ENCODE results near the gene ARMH1. TPM values are rescaled to one million over a fixed set of nuclear protein-coding genes. Genes with fewer than 3 reads are reported as not detected.
A peak's percentile ranks its signal among the peaks of the same experiment; 100 is the strongest.

Gene ARMH1
- total RNA-seq, 4 donors from 2014 or later = 0.47 to 2.4 (median 1.2) TPM

DNA sequence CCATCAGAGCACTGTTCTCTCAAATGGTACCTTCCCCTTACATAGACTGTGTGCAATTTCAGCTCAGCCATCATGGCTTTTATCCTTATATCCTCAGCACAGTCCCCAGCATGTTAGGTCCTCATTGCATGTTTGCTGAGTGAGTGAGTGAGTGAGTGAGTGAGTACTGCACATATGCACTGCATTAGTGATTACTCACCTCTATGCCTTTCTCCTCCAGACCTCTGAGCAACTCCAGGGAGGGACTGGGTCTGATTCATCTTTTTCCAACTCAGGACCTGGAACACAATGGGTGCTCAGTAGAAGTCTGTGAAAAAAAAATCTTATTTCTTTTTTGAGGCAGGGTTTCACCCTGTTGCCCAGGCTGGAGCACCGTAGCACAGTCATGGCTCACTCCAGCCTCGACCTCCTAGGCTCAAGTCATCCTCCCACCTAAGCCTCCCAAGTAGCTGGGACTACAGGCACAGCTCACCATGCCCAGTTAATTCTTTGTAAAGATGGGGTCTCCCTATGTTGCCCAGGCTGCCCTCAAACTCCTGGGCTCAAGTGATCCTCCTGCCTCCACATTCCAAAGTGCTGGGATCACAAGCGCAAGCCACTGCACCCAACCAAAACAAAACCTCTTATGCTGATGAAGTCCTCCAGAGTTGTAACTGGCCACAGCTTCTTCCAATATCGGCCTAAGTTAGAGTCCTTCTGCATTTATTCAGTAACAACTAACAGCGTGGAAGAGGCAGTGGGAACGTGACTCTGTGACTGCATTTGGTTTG is 32.8 kb downstream of the ARMH1 start:
- DNase-seq (ENCODE audit: low spot score) = no peak
- TF ChIP-seq, protein P1, sequence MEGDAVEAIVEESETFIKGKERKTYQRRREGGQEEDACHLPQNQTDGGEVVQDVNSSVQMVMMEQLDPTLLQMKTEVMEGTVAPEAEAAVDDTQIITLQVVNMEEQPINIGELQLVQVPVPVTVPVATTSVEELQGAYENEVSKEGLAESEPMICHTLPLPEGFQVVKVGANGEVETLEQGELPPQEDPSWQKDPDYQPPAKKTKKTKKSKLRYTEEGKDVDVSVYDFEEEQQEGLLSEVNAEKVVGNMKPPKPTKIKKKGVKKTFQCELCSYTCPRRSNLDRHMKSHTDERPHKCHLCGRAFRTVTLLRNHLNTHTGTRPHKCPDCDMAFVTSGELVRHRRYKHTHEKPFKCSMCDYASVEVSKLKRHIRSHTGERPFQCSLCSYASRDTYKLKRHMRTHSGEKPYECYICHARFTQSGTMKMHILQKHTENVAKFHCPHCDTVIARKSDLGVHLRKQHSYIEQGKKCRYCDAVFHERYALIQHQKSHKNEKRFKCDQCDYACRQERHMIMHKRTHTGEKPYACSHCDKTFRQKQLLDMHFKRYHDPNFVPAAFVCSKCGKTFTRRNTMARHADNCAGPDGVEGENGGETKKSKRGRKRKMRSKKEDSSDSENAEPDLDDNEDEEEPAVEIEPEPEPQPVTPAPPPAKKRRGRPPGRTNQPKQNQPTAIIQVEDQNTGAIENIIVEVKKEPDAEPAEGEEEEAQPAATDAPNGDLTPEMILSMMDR (IDR thresholded peaks at IDR 0.05) = no peak
- peak; percentile 65 for ATAC-seq (ENCODE audit: low FRiP score)

DNA sequence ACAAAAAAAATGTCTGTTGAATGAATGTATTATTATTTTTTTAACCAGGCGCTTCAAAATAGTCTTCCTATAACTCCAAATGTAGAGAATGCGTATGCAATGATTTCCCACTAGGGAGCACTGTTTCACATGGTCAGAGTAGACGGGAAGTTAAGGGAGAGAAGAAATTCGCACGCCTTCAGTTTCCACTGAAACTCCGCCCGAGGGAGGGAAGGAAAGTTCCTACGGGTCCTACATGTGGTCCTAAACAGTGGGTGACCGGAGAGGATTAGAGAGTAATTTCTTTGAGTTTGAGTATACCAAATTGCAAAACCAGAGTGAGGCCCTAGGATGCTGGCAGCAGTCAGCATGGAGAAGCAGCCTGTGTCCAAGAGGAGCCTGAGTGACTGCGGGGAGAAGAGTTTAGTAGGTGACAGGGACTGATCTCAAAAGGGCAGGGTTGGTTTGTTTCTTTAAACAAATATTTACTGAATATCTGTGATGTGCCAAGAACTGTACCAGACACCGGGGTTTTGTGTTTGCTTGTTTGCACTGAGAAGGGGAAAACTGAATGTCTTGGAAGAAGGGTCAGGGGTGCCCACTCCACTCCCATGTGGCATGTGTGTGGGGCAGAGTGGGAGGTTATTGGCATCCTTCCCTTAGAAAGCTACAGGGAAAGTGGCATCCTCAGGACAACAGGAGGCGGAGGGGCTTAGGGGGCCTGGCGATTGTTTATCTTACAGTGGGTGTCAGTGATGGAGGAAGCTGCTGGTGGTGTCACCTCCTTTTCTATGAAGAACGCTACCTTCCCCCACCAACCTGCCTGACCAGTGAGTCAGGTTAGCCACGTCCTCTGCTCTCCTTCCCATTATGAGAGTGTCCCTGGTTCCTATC is 33.7 kb downstream of the ARMH1 start:
- ATAC-seq (ENCODE audit: low FRiP score) (peak; percentile 56), DNase-seq (ENCODE audit: low spot score) (no peak)
- TF ChIP-seq, protein P1 (IDR thresholded peaks at IDR 0.05) = no peak

DNA sequence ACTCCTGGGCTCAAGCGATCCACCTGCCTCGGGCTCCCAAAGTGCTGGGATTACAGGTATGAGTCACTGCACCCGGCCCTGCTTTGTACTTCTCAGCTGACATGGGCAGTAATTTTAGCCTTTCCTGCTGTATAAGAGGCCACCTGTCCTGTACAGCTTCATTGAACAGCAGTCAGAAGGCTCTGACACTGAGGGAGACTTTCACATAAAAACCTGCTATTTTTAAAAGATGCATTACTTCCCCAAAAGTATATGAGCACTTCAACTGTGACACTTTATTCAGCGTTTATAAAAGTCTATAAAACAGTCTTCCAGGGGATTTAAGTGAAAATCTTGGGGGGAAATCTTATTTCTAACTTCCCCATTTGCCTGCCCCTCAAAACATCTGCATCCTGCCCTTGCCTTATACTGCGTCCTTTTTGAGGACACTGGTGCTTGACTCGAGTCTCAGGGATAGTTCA is 38.8 kb downstream of the ARMH1 start:
- ATAC-seq (ENCODE audit: low FRiP score) (no peak), DNase-seq (ENCODE audit: low spot score) (no peak)
- TF ChIP-seq, protein P1 (IDR thresholded peaks at IDR 0.05) = no peak

DNA sequence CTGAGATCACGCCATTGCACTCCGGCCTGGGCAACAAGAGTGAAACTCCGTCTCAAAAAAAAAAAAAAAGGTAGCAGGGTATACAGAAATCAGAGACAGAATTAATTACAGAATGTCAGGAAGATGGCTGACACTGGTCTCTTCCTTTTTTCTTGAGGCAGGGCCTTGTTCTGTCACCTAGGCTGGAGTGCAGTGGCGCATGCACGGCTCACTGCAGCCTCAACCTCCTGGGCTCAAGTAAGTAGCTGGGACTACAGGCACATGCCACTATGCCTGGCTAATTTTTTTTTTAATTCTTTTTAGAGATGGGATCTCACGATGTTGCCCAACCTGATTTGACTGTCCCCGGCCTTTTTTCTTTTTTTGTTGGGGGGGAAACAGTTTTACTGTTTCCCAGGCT is 40.0 kb downstream of the ARMH1 start:
- DNase-seq (ENCODE audit: low spot score) = no peak
- ATAC-seq (ENCODE audit: low FRiP score) = no peak
- TF ChIP-seq, protein P1 (IDR thresholded peaks at IDR 0.05) = no peak

DNA sequence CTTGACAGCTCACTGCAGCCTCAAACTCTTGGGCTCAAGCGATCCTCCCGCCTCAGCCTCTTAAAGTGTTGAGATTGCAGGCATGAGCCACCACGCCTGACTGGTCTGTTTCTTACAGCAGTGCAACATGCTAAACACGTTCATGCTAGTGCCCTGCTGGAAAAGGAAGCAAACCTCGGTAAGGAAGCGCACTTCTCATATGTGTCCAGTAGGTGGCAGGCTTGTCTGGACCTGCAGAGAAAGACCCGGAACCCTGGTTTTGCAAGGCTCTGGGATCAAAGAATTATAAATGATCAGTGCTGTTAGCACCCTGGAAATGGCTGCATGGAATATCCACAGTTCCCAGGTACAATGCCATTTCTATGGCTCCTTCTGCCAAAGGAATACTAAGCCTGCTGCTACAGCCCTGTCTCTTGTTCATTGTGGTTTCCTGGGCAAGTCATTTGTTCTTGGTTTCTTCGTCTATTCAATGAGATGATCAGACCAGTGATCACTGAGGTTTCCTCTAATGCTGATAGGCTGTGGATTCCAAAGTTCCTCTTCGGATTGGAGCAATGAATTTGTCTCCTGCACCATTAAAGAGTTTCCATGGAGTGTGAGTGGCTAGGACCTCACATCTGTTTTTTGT is 40.5 kb downstream of the ARMH1 start:
- ATAC-seq (ENCODE audit: low FRiP score) (peak; percentile 90), DNase-seq (ENCODE audit: low spot score) (no peak)
- TF ChIP-seq, protein P1 (IDR thresholded peaks at IDR 0.05) = no peak

DNA sequence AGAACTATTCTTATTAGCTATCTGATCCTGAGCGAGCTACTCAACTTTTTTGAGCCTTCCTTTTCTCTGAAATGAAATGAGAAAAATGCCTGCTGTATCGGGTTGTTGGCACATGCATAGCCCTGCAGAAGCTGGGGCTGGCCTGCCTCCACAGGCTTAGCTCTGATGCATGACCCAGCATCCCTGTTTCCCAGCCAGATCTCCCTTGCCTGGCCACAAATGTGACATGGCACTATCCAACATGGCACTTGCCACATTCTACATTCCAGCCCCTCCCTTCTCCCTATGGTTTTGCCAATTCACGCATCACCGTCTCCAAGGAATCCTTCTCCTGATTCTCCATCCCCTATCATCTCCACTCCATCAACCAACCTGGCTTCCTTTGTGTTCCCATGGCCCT is 42.6 kb downstream of the ARMH1 start:
- TF ChIP-seq, protein P1 (IDR thresholded peaks at IDR 0.05) = no peak
- ATAC-seq (ENCODE audit: low FRiP score) (no peak), DNase-seq (ENCODE audit: low spot score) (no peak)

All from omental fat pad (tissue), 4 donors.